ENCODE results near the gene ST6GALNAC3.

Gene ST6GALNAC3

DNA sequence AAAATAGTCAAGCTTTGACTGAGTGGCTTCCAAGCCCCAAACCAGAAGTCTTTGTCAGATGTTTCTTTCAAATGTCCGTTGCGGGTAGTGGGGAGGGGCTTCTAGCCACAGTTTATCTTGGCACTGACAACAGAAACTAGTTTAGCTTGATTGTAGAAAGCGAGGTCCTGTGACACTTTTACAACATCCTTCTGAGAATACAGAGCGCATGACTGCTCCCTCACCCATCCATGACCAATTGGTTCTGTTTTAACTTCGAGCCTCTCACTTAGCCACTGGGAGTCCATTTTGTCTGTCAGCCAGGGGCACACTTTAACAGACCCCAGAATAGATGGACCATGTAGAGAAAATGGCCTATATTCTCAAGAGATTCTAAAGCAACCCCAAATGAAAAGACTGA lies 593.5 kb downstream of the ST6GALNAC3 start:
- FAIRE-seq = no peak

DNA sequence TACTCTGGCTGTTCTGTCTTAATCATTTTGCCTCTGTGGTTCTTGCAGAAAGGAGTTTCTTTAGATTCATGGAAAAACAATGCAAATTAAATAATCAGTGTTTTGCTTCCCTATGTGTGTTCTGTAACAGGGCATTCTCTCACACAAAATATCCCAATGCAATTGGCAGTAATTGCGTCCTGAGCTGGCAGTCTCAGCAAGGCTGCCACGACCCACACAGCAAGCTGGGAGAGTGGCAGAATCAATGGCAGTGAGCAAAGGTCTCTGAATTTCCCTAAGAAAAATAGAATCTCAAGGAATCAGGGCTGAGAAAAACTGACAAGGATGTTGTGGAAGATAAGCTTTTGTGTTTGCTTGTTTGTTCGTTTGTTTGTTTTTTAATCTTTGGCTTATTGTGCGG lies 594.6 kb downstream of the ST6GALNAC3 start:
- FAIRE-seq = no peak

DNA sequence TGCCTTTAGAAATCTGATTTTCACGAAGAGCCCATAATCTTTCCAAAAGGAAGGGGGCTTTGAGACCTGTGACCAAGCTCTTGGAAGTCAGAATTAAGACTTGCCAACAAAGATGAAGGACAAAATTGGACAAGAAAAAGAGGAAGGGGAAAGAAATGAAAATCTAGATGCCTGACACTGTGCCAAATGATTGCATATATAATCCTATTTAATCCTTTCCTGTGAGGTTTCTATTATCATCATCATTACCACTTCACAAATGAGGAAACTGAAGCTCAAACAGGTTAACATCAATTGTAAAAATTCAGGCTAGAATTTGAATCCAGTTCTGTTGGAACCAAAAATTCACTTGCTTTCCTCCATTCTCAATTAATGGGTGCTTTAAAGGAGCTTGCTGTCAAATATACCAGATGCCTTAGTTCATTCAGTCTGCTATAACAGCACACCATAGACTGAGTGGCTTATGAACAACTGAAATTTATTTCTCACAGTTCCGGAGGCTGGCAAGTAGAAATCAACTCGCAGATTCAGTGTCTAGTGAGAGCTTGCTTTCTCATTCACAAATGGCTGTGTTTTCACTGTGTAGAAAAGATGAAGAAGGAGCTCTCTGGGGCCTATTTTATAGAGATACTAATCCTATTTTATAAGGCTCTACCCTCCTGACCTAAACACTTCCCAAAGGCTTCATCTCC lies 595.2 kb downstream of the ST6GALNAC3 start:
- FAIRE-seq = no peak

DNA sequence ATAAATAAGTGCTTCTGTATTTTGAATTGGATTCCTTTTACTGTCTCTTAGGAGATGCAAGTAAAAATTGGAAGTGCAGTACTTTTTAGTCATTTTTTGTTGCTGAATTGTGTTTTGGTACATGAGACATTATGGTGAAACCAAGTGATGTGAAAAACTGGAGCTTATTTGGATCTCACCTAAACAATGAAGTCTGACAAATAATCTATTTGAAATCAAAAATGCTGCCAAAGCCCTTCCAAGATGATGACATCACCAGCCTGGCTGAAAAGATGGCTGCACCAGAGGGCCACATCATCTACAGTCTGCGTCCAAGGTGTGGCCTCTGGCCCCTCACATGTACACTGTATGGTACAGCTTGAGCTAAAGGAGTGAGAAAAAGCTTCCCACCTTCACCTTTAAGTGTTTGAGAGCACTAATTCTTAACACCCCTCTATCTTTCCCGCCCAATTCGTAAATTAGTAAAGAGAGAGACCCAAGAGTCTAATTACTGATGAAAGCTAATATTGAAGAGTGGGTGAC lies 600.2 kb downstream of the ST6GALNAC3 start:
- no peak for FAIRE-seq

DNA sequence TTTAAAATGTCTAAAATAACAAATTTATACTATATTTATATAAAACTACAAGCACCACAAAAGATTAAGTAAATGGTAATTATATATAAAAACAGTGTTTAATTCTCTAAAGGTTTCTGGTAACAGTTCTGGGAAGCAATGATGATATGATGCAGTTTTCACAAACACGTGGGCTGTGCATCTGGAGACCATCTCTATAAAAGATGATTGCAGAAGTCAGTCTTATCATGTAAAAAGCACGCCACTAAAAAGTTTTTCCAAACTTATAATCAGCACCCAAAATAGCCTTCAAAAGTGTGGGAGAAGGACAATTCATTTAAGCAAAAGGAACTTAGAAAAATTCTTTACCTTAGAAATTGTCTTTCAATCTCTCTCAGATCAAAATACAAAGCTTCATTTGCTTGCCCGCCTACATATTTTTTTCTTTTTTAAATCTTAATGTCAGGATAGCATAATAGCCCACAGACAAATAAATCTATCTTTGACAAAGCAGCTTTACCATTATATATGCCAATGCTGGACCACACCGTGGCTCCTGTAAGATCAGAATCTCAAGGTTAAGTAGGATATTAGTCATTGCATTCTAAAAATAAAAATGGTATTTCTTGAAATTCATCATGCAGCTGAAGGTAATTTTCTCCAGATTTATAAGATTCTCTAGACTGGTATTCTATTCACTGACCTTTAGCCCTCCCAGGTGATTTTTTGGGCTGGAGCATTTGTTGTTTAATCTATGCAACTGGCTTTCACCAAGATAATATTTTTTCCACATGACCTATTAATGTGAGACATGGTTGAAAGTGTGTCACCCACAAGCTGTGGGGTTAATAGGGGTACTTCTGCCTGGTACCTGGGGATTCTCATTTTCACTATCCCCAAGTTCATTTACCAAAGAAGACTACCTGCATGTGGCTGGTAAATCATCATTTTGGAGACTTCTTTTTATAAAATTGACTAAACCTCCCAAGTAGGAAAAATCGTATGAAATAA lies 603.2 kb downstream of the ST6GALNAC3 start:
- FAIRE-seq = no peak

DNA sequence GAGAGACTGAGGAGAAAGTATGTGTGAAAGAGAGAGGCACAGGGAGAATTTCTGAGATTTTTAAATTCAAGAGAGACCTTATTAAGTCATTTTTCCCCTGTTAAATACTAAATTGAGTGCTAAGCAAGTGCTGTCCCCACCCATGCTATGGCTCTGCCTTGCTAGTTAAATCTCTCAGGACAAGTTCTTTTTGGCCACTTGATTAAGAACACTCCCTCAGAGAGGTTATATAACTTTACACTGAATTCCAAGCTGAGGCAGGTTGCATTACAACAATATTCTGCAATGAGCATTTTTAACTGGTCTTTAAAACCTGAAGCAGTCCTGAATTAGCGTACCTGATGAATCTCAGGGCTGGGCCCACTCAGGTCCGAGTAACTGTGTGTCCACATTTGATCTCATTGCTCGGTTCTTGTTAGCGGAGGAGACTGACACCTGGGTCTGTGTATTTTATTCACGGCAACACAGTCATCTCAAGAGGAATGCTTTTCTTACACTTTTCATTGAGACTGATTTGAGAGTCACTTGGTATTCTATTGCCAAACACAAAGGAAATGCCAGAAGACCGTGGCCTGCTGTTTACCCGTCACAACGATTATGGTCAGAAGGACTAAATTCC lies 605.1 kb downstream of the ST6GALNAC3 start:
- FAIRE-seq = no peak

DNA sequence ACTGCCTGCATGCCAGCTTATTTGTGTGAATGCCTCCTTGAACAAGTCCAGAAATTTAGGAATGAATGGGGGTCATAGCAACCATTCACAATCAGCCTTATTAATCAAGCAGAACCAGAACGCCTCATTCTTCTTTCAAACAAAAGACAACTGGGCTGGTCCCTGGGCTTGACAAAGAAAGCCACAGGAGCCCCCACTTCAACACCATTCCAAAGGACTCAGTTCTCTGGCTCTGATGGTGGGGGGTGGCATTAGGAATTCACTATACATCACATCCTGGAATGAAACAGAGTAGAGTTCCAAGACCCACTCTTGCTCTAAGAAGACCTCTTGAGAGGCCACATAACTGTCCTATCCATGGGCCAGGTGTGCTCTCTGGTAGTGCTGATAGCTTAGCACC lies 606.1 kb downstream of the ST6GALNAC3 start:
- FAIRE-seq = no peak

DNA sequence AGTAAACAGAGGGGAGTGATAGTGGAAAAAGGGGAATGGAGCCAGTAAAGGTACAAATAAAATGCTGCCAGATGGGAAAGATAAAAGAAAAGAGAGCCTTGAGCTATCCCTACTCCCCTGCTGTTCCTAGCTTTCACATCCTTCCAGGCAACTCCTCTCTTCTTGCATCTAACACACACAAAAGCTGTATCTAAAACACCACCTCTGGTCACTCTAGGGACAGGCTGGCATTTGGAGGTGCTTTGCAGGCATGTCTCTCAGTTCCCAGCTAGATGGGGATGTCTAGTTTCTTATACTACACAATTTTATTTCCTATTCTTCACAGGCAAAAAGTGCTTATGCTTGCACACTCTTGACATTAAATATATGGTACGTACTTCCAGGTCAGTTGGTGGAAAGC lies 607.6 kb downstream of the ST6GALNAC3 start:
- no peak for FAIRE-seq

Data from G401.6 (cell line).